Nucleus accumbens (tissue), 56 donors: ENCODE results near the gene UBE2E2.

Experiments used
- DNase-seq, 56 donors: peaks; one replicate each; lab custom pipeline; 2025; lab: John Stamatoyannopoulos, UW

The UBE2E2 gene

DNA sequence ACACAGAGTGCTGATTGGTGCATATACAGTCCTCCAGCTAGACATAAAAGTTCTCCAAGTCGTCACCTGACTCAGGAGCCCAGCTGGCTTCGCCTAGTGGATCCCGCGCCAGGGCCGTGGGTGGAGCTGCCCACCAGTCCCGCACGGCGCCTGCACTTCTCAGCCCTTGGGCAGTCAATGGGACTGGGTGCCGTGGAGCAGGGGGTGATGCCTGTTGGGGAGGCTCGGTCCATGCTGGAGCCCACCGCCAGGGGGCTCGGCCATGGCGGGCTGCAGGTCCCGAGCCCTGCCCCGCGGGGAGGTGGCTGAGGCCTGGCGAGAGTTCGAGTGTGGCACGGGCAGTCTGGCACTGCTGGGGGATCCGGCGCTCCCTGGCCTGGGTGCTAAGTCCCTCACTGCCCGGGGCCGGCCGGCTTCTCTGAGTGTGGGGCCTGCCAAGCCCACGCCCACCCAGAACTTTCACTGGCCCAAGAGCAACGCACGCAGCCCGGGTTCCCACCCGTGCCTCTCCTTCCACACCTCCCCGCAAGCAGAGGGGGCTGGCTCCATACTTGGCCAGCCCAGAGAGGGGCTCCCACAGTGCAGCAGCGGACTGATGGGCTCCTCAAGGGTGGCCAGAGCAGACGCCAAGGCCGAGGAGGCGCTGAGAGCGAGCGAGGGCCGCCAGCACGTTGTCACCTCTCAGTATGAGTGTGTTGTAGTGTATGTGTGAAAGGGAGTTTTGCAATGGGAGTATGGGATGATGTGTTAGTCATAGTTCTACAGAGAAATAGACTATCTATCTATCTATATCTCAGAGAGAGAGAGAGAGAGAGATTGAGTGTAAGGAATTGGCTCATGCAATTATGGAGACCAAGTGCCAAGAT lies 69.0 kb downstream of the UBE2E2 start:
- DNase-seq = no peak

DNA sequence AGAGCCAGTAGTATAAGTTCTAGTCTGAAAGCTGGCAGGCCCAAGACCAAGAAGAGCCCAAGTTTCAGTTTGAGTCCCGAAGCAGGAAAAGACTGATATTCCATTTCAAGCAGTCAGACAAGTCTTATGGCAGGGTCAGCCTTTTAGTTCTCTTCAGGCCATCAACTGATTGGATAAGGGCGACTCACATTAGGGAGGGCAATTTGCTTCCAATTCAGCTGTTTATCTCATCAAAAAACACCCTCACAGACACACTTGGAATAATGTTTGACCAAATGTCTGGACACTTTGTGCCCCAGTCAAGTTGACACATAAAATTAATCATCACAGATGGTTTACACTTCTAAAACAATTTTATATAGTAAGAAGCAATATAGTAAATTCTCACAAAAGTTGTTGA lies 69.7 kb downstream of the UBE2E2 start:
- no peak for DNase-seq

DNA sequence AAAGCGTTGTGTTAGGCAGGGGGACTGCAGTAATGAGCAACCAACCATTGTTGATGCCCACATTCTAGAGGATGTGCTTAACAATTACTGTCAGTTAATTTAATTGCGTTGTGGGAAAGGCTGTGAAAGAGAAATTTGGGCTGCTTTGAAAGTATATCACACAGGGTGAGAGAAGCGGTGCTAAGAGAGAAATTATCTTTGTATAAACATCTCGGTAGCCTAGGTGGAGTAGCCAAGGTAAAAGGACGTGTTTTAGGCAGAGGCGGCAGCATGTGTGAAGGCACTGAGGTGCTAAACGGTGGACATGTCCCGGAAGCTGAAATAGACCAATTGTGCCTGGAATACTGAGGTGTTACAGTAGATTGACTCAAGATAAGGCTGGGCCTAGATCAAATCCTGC lies 71.9 kb downstream of the UBE2E2 start:
- DNase-seq = no peak

DNA sequence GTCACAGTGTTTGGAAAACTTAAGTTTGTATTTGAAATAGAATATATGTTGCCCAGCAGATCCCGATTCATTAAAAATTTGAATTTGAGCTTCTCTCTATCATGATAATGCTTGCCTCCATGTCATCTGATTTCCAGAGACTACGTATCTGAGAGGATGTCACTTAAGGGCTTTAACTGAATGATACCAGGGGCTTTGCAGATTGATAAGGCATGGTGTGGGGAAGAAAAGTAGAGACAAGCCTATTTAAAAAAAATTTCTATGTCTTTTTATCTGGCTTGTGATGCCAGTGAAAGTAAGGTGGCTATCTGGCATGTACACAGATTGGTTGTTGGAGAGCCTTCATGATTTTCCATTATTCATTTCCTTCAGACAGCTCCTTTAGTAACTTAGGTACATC lies 72.7 kb downstream of the UBE2E2 start:
- no peak for DNase-seq

DNA sequence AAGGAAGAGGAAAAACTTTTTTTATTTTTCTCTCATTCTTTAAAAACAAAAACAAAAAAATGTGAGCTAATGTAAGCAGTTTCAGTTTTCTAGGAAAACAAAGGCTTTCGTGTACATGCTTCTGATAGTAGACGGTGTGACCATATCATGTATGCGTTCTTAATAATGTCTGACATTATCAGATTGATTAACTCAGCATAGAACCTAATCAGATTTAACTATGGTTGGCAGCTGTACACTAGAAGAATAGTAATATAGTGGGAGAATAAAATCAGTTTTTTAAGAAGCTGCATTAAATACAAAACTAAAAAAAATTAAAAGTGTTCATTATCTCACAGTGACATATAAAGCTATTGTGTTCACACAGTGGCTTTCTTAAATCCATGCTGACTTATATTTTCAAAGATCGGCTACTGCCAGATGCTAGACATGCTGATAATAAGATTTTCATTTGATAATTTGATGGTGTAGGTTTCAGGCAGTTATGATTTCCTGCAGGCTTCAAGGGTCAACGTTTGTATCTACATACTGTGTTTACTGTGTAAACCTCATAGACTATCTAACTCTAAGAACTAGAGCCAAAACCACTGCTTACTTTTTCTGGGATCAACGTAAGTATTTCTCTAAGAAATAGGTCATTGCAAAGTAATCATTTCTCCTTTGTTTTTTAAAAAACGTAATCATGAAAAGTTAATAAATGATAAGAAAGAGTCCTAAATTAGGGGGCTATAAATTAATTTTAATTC lies 74.0 kb downstream of the UBE2E2 start:
- DNase-seq = no peak

DNA sequence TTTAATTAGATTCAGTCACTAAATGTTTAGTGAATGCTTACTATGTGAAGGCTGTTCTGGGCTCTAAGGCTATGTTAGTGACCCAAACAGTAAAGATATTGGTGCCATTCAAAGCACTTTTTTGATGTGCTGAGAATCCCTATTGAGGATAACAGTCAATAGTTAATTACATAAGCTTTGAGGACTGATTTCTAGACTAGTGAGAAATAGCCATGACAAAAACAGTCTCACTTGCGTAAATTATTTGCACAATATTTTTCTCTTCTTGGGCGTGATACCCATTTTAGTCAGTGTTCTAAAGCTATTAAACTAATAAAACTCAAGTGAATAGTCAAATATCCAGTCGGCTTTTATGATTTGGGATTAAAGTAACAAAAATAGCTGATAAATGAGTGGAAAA lies 74.6 kb downstream of the UBE2E2 start:
- no peak for DNase-seq

DNA sequence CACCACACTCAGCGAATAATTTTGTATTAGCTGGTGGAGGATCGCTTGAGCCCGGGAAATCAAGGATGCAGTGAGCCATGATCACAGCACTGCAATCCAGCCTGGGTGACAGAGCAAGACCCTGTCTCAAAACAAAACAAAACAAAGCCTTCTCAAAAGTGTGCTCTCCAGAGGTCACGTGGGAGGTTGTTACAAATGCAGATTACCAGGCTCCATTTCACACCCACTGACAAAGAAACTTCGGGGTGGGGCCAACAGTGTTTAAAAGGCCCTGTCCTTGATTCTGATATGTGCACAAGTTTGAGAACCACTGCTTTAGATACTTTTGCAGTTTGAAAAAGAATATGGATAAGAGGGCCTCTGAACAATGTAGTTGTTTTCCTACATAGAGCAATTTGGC lies 80.5 kb downstream of the UBE2E2 start:
- DNase-seq = no peak

DNA sequence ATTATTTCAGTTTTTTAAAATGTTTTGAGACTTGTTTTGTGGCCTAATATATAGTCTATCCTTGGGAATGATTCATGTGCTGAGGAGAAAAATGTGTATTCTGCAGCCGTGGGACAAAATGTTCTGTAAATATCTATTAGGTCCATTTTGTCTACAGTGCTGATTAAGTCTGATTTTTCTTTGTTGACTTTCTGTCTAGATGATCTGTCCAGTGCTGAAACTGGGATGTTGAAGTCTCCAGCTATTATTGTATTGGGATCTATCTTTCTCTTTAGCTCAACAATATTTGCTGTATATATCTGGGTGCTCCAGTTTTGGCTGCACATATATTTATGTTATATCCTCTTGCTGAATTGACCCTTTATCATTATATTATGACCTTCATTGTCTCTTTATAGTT lies 85.2 kb downstream of the UBE2E2 start:
- no peak for DNase-seq

DNA sequence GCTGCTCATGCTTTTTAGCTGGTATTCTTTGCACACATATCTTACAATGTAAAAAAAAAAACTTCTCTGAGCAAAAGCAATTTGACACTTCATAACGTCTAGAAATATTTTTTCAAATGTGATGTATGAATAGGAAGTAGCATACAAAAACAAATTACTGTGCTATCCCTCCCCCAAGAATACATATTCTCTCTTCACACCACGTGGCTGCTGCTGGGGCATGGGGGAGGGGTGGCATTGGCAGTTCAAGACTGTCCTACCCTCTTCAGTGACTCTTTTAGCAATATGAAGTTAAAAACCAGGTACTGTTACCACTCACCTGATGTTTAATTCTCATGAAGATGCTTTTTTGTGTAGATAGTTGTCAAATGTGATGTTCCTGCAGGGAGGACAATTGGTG lies 85.6 kb downstream of the UBE2E2 start:
- no peak for DNase-seq

DNA sequence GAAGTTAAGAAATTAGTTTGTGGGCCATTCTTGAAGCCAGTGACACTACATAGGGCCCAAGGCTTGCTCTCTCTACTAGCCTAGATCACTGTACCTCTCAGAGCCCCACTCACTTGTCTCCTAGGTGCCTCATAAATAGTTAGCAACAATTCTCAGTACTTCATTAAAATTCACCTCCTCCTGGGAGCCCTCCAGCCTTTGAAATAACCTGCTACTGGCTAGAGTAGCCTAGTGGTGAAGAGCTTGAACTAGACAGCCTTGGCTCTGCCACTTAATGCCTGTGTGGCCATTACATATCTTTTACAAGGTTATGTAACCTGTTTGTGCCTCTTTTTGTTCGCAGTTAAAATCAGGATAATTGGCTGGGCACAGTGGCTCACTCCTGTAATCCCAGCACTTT lies 89.3 kb downstream of the UBE2E2 start:
- DNase-seq = no peak

DNA sequence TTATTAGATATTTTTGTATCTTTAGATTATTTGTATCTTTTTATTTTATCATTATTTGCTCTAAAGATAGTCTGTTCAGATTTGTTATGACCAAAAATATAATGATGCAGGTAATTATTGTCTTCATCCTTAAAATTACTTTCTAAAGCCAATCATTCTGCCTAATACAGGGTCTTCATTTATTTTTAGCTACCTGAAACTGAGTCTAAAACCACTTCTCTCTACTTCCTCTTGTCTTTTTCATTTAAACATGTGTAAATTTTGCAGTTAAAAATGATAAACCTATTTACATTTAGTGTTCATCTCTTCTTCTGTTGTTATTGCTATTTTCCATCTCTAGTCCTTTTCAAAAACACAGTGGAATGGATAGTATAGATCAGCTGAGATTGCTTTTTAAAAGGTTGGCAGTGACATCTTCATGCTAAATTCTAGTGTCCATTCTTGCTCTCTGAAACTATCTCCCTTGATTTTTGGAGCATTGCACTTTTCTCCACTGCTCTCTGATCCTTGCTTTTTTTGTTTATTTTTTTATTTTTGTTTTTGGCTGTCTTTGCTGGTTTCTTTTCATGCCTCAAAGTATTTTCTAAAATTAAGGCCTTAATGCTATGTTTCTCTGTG lies 91.8 kb downstream of the UBE2E2 start:
- DNase-seq = no peak

DNA sequence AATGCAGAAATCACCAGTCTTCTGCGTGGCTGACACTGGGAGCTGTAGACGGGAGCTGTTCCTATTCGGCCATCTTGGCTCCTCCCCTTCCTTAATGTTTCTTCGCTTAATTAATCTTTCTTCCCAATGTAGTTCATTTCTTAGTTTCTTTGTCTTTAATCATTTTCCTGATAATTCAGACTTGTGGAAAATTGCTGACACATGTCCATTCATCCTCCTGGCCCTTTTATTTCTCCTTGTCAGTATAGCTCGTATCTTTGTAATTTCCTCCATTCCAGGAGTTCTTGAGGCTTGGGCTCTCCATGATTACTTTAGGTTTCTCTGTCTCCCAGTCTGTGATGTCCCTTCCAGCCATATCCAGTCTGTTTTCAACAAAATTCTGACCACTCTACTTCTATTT lies 98.7 kb downstream of the UBE2E2 start:
- no peak for DNase-seq

DNA sequence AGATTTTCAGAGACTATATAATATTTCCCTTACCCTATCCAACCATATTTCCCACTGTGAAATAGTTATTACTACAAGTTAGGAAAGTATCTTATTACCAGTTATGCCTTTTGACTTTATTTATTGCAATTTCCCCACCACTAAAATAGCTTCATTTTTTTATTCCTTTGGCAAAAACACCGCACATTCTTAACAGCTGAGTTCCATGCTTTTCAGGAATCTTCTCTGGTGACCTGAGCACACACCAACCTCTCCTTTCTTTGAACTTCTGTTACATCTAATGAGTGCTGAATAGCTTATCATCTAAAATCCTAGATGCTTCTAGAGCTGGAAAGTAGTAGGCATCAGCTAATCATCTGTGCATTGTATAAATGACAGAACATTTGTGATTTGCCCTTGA lies 99.1 kb downstream of the UBE2E2 start:
- no peak for DNase-seq

DNA sequence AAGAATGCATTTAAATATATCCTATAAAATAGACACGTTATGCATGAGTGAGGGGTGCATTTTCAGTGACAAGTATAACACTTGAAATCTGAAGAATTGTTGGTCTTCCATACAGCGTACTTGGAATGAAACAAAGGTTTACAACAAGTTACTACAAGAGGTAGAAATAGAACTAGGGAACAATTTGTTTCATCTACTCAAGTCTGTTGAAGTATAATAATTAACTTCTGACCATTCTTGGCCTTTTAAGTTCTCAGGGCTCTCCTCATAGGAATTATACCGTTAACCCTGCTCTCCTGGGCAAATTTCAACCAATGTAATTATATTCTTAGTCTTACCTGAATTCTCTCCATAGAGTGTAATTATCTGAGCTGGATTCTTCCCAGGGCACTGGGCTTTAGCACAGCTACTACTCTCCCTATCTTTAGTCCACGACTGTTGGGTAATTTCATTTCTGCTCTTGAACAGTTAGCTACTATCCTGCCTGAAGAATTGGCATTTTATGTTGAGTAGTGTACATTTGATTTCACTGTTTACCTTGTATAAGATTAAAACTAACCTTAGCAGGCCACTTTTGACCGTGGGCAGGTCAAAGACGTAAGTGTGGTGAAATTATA lies 100.6 kb downstream of the UBE2E2 start:
- no peak for DNase-seq

DNA sequence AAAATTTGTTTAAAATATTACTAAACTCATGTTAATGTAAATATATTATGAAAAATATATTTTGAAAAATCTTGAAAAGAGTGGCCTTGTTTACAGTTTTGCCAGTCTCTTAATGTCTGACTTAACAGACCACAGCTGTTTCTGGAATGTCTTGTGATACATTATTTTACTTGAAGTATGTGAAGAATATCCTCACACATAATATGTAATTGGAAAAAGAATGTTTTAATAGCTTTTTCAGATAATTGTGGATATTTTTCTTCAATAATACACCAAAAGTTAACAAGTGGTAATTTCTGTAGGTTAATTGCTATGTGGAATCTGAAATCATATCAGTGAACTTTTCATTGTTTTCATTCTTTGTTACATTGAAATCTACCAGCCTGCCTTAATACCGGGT lies 101.3 kb downstream of the UBE2E2 start:
- DNase-seq = no peak

DNA sequence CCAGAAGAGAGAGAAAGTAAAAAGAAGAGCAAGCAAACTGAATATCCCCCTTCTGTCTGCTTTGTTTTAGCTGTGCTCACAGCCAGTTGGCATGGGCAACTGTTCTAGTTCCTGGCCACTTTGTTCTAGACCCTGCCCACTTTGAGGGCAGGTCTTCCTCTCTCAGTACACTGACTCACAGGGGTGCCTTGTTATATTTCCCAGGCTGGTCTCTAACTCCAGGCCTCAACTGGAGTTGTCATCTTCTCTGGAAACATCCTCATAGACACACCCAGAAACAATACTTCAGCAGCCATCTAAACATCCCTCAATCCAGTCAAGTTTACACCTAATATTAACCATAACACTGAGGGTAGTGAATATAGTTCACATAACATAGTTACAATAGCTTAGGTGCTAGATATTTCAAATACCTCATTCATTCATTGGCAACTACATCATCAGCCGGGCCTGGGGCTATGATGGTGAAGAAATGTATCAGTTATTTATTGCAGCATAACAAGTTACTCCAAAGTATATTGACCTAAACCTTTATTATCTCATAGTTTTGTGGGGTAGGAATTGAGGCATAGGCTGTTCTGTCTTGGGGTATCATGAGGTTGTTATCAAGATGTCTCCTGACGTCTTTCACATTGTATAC lies 106.0 kb downstream of the UBE2E2 start:
- no peak for DNase-seq

DNA sequence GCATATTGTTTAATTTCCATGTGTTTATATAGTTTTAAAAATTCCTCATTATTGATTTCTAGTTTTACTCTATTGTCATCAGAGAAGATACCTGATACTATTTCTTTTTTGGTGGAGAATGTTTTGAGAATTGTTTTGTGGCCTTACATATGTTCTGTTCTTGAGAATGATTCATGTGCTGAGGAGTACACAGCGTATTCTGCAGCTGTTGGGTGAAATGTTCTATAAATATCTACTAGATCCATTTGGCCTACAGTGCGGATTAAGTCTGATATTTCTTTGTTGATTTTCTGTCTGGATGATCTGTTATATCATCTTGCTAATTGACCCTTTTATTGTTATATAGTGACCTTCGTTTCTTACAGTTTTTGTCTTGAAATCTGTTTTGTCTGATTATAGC lies 109.7 kb downstream of the UBE2E2 start:
- no peak for DNase-seq

DNA sequence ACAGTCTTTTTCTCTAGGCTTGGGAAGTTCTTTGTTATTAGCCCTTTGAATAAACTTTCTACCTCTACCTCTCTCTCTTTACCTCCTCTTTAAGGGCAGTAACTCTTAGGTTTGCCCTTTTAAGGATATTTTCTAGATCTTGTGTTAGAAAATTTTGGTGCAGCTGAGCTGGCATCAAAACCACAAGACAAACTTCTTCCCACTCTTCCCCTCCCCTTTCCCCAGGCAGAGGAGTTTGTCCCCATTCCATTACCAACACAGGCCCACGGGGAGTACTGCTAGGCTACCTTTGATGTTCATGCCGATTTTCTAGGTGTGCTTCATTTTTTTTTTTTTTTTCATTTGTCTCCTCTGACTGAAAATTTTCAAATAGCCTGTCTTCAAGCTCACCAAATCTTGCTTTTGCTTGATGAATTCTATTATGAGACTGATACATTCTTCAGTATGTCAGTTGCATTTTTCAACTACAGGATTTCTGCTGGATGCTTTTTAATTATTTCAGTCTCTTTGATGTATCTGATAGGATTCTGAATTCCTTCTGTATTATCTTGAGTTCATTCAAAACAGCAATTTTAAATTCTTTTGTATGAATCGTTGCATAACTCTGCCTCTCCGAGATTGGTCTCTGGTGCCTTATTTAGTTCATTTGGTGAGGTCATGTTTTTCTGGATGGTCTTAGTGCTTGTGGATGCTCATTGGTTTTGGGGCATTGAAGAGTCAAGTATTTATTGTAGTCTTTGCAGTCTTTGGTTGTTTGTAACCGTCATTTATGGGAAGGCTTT lies 112.0 kb downstream of the UBE2E2 start:
- no peak for DNase-seq

DNA sequence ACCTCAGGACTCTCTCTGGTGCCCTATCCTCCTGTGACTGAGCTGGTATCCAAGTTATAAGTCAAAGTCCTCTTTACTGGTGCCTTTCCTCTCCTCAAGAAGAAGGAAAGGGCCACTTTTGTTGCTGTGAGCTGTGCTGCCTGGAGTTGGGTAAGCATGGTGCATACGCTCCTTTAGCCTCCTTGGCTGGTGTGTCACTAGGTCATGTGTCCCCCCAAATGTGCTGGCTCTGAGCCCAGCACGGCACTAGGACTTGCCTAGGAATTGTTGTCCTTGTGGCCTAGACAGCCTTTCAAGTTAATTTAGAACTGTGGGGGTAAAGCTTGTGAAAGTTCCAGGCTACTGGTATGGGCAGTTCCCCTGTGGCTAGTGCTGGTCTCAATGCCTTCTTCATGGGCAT lies 113.8 kb downstream of the UBE2E2 start:
- DNase-seq = no peak
